Neuronal stem cell (in vitro differentiated cells): ENCODE measurements around the gene TBC1D22A.

Experiments
- DNase-seq: peaks from one replicate; pipeline ENCODE4 v3.0.0-alpha.2; 2013; ENCODE audit warnings: low spot score
- H2AFZ ChIP-seq: one replicate; pipeline ENCODE4 v1.6.1; 2013; ENCODE audit warnings: mild to moderate bottlenecking, low read length, inconsistent platforms
- H2AK5ac ChIP-seq: 2 replicates; pipeline ENCODE4 v1.6.1; 2013; ENCODE audit warnings: low read depth, mild to moderate bottlenecking, inconsistent platforms, low read length, moderate library complexity, mixed read lengths
- H2BK120ac ChIP-seq: 2 replicates; pipeline ENCODE4 v1.6.1; 2013; ENCODE audit warnings: low read depth, mild to moderate bottlenecking, inconsistent platforms, low read length, moderate library complexity, mixed read lengths
- H2BK12ac ChIP-seq: one replicate; pipeline ENCODE4 v1.6.1; 2013; ENCODE audit warnings: low read length, inconsistent platforms
- H2BK15ac ChIP-seq: 2 replicates; pipeline ENCODE4 v1.6.1; 2013; ENCODE audit warnings: mild to moderate bottlenecking, low read length, inconsistent platforms, mixed read lengths
- H2BK5ac ChIP-seq: one replicate; pipeline ENCODE4 v1.6.1; 2013; ENCODE audit warnings: inconsistent platforms, mild to moderate bottlenecking, low read length, moderate library complexity
- H3K14ac ChIP-seq: one replicate; pipeline ENCODE4 v1.6.1; 2013; ENCODE audit warnings: low read length, inconsistent platforms
- H3K18ac ChIP-seq: 2 replicates; pipeline ENCODE4 v1.6.1; 2013; ENCODE audit warnings: low read length, inconsistent platforms
- H3K23ac ChIP-seq: 2 replicates; pipeline ENCODE4 v1.6.1; 2013; ENCODE audit warnings: low read depth, mild to moderate bottlenecking, mixed read lengths, low read length, inconsistent platforms; ENCODE audit not compliant: poor library complexity
- H3K27ac ChIP-seq: replicated peaks from 3 replicates; pipeline ENCODE4 v1.5.1; 2013; ENCODE audit warnings: low read length, inconsistent platforms
- H3K27me3 ChIP-seq, 3 experiments: 2 replicates each; pipeline ENCODE4 v1.6.1; 2013; ENCODE audit warnings: low read length in 3 of 3, mild to moderate bottlenecking in 2 of 3, inconsistent platforms in 1 of 3, low read depth in 1 of 3, mixed read lengths in 1 of 3, moderate library complexity in 1 of 3; ENCODE audit not compliant: control insufficient read depth in 3 of 3, insufficient read depth in 3 of 3
- H3K36me3 ChIP-seq, 2 donors: replicated peaks in 1 of 2; 2 replicates each; pipeline ENCODE4 v1.6.1; 2013; ENCODE audit warnings: low read length in 2 of 2; ENCODE audit not compliant: control insufficient read depth in 2 of 2, insufficient read depth in 2 of 2
- H3K4ac ChIP-seq: 2 replicates; pipeline ENCODE4 v1.6.1; 2013; ENCODE audit warnings: inconsistent platforms, mild to moderate bottlenecking, low read length, moderate library complexity
- H3K4me1 ChIP-seq, 2 donors: 1 replicate in 1 of 2; 2 replicates in 1 of 2; pipeline ENCODE4 v1.6.1; 2013; ENCODE audit warnings: low read length in 2 of 2, low read depth in 1 of 2; ENCODE audit not compliant: control insufficient read depth in 2 of 2, insufficient read depth in 1 of 2
- H3K4me2 ChIP-seq: one replicate; pipeline ENCODE4 v1.6.1; 2013; ENCODE audit warnings: mild to moderate bottlenecking, low read length, inconsistent platforms; ENCODE audit not compliant: insufficient read depth, poor library complexity, severe bottlenecking
- H3K4me3 ChIP-seq, 2 donors: 2 replicates each; pipeline ENCODE4 v1.5.1; 2013; ENCODE audit warnings: low read length in 2 of 2, mild to moderate bottlenecking in 2 of 2, inconsistent platforms in 1 of 2, moderate library complexity in 1 of 2
- H3K79me1 ChIP-seq: one replicate; pipeline ENCODE4 v1.6.1; 2013; ENCODE audit warnings: low read depth, mild to moderate bottlenecking, inconsistent platforms, low read length, moderate library complexity
- H3K9ac ChIP-seq: one replicate; pipeline ENCODE4 v1.6.1; 2013; ENCODE audit warnings: mild to moderate bottlenecking, low read depth, low read length, inconsistent platforms; ENCODE audit not compliant: poor library complexity
- H3K9me3 ChIP-seq, 2 donors: replicated peaks in 1 of 2; 2 replicates each; pipeline versions ENCODE3 to v1.6.1; 2013; ENCODE audit warnings: low read length in 2 of 2, mild to moderate bottlenecking in 2 of 2, inconsistent platforms in 1 of 2, low read depth in 1 of 2, mixed read lengths in 1 of 2, moderate library complexity in 1 of 2; ENCODE audit not compliant: control insufficient read depth in 2 of 2, insufficient read depth in 1 of 2
- H4K8ac ChIP-seq: one replicate; pipeline ENCODE4 v1.6.1; 2013; ENCODE audit warnings: low read depth, mild to moderate bottlenecking, inconsistent platforms, low read length, moderate library complexity
- H4K91ac ChIP-seq: one replicate; pipeline ENCODE4 v1.6.1; 2013; ENCODE audit warnings: low read length, low read depth, mild to moderate bottlenecking, inconsistent platforms; ENCODE audit not compliant: poor library complexity
- WGBS, 2 donors: extraction: QIAGEN DNeasy Blood & Tissue Kit; methylation state at CpG; one replicate each; pipeline ENCODE4 v1.1.7; 2013; ENCODE audit warnings: missing lambda C conversion rate in 2 of 2, mixed read lengths in 1 of 2; ENCODE audit not compliant: insufficient read length in 2 of 2, insufficient replicate concordance in 1 of 2; ENCODE audit errors: extremely low coverage in 2 of 2; 5-methylcytosine and 5-hydroxymethylcytosine counted together

The TBC1D22A gene

DNA sequence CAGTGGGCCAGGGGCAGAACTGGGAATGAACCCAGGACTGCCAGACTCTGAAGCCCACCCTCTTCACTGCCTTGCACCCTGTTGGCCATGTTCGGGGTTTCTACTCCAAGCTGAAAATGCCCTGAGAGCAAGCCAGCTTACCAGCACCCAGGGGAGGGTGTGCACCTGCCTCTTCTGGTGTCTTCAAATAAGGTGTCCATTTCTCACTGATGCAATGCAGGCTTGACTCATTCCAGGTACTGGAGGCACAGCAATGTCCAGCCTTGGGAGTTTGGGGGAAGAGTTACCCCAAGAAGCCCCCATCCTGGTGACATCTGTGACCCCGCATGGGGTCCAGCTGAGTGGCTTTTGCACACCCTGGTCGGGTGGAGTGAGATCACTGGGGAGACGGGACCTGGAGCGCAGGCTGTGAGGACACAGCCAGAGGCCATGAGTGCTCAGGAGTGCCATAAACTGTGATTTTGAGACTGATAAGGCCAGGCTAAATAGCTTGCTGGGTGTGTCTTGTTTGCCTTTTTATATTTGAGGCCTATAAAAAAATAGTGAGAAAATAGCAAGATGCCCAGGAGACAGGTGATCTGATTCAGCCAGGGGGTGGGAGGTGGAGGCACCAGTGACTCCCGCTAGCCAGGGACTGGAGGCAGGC is 19.8 kb upstream of the TBC1D22A start:
- no peak overlapping the region for H2AK5ac ChIP-seq
- H3K18ac ChIP-seq: no peak overlapping the region
- no peaks in the 10 kb centered on the region for H3K36me3 ChIP-seq
- no peak for DNase-seq
- H4K8ac ChIP-seq: no peak overlapping the region
- H2BK120ac ChIP-seq: no peak overlapping the region
- no peak overlapping the region for H3K23ac ChIP-seq
- H3K9me3 ChIP-seq: no peaks in the 10 kb centered on the region
- H2BK15ac ChIP-seq: no peak overlapping the region
- peaks cover 6 to 14% of the 10 kb centered on the region in 2 donors for H3K4me1 ChIP-seq
- H3K4me3 ChIP-seq: no peak overlapping the region
- peaks cover 0 to 20% (median 0%) of the 10 kb centered on the region in 3 experiments for H3K27me3 ChIP-seq
- peaks cover under 1% of the 10 kb centered on the region for H3K79me1 ChIP-seq
- H3K4ac ChIP-seq: no peak overlapping the region
- no peak overlapping the region for H3K27ac ChIP-seq
- no CpG with 5 or more reads among the region's 6 CpGs for WGBS, 2 donors
- H3K14ac ChIP-seq: no peak overlapping the region
- H2AFZ ChIP-seq: no peak overlapping the region
- no peak overlapping the region for H2BK5ac ChIP-seq
- no peak overlapping the region for H3K4me2 ChIP-seq
- H4K91ac ChIP-seq: no peak overlapping the region
- no peak overlapping the region for H2BK12ac ChIP-seq
- H3K9ac ChIP-seq: no peak overlapping the region

DNA sequence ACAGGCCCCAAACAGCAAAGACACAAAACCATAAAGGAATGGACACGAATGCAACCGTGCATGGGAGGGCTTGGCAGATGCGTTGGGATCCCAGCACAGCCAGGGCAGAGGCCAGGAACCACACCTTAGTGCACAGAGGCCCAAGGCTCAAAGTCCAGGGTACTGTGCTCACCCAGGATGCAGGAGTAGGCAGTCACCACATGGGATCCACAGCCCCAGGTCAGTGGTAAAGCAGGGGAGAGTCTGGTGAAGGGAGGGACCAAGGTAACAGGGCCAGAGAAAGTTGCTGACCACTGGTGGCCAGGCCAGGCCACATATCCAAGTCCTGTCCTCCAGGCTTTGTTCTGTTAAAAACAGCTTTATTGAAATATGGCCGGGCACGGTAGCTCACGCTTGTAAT is 17.9 kb upstream of the TBC1D22A start:
- Histone ChIP-seq H3K14ac (peak overlapping the region; percentile 4), H2BK120ac (no peak overlapping the region), H2BK12ac (peak overlapping the region; percentile 49), H3K9ac (no peak overlapping the region), H3K18ac (no peak overlapping the region), H2BK5ac (no peak overlapping the region), H3K23ac (no peak overlapping the region), H4K8ac (no peak overlapping the region), H3K27me3 (peaks cover 0 to 39% (median 0%) of the 10 kb centered on the region in 3 experiments), H2BK15ac (no peak overlapping the region), H3K4me1 (peaks cover 0 to 5% of the 10 kb centered on the region in 2 donors), H3K9me3 (no peaks in the 10 kb centered on the region), H3K79me1 (no peaks in the 10 kb centered on the region), H4K91ac (no peak overlapping the region), H3K27ac (no peak overlapping the region), H3K36me3 (no peaks in the 10 kb centered on the region), H3K4ac (no peak overlapping the region), H3K4me3 (no peak overlapping the region), H3K4me2 (no peak overlapping the region), H2AK5ac (no peak overlapping the region), H2AFZ (no peak overlapping the region)
- WGBS, 2 donors: no CpG with 5 or more reads among the region's 6 CpGs
- DNase-seq: no peak

GRCh38 chr22:46746192-46746591 is 16.3 kb upstream of the TBC1D22A start:
- no peak overlapping the region for H3K4me2 ChIP-seq
- no peak overlapping the region for H3K4ac ChIP-seq
- H3K27ac ChIP-seq: no peak overlapping the region
- H3K18ac ChIP-seq: no peak overlapping the region
- H2AK5ac ChIP-seq: no peak overlapping the region
- H2BK120ac ChIP-seq: no peak overlapping the region
- peaks cover 1 to 2% of the 10 kb centered on the region in 2 donors for H3K4me1 ChIP-seq
- H2BK5ac ChIP-seq: no peak overlapping the region
- H3K79me1 ChIP-seq: no peaks in the 10 kb centered on the region
- no peak overlapping the region for H2AFZ ChIP-seq
- peak overlapping the region; percentile 75 for H3K14ac ChIP-seq
- DNase-seq: no peak
- no peak overlapping the region for H3K23ac ChIP-seq
- no peak overlapping the region for H3K4me3 ChIP-seq
- H2BK12ac ChIP-seq: no peak overlapping the region
- no CpG with 5 or more reads among the region's 5 CpGs for WGBS, 2 donors
- no peaks in the 10 kb centered on the region for H3K36me3 ChIP-seq
- no peak overlapping the region for H4K91ac ChIP-seq
- no peaks in the 10 kb centered on the region for H3K9me3 ChIP-seq
- H3K27me3 ChIP-seq: peaks cover 0 to 48% (median 0%) of the 10 kb centered on the region in 3 experiments
- no peak overlapping the region for H2BK15ac ChIP-seq
- H3K9ac ChIP-seq: peak overlapping the region; percentile 54
- no peak overlapping the region for H4K8ac ChIP-seq

GRCh38 chr22:46746620-46747019 is 15.8 kb upstream of the TBC1D22A start:
- no peak overlapping the region for H3K4ac ChIP-seq
- no peaks in the 10 kb centered on the region for H3K36me3 ChIP-seq
- H3K4me3 ChIP-seq: peak overlapping the region in 1 of 2 donors; percentile 30
- WGBS, 2 donors: no CpG with 5 or more reads among the region's 11 CpGs
- H3K9me3 ChIP-seq: no peaks in the 10 kb centered on the region
- H3K27me3 ChIP-seq: peaks cover 0 to 48% (median 0%) of the 10 kb centered on the region in 3 experiments
- no peak overlapping the region for H3K23ac ChIP-seq
- DNase-seq: no peak
- peak overlapping the region; percentile 75 for H3K14ac ChIP-seq
- no peak overlapping the region for H3K27ac ChIP-seq
- no peak overlapping the region for H3K4me2 ChIP-seq
- peak overlapping the region; percentile 85 for H2AK5ac ChIP-seq
- H2BK12ac ChIP-seq: no peak overlapping the region
- H3K18ac ChIP-seq: no peak overlapping the region
- H2BK5ac ChIP-seq: no peak overlapping the region
- no peaks in the 10 kb centered on the region for H3K79me1 ChIP-seq
- no peak overlapping the region for H2AFZ ChIP-seq
- H4K8ac ChIP-seq: no peak overlapping the region
- no peak overlapping the region for H3K9ac ChIP-seq
- no peak overlapping the region for H2BK15ac ChIP-seq
- peaks cover 3 to 4% of the 10 kb centered on the region in 2 donors for H3K4me1 ChIP-seq
- no peak overlapping the region for H4K91ac ChIP-seq
- H2BK120ac ChIP-seq: no peak overlapping the region
